Activated T-cell treated with anti-CD3 and anti-CD28 coated beads for 24 hours (primary cell): ENCODE data around the gene MAML3.
A peak's percentile ranks its signal among the peaks of the same experiment; 100 is the strongest.

Experiments
- DNase-seq: peaks from one replicate; pipeline ENCODE4 v3.0.0-alpha.2; 2020; ENCODE audit warnings: low read depth

MAML3 gene

DNA sequence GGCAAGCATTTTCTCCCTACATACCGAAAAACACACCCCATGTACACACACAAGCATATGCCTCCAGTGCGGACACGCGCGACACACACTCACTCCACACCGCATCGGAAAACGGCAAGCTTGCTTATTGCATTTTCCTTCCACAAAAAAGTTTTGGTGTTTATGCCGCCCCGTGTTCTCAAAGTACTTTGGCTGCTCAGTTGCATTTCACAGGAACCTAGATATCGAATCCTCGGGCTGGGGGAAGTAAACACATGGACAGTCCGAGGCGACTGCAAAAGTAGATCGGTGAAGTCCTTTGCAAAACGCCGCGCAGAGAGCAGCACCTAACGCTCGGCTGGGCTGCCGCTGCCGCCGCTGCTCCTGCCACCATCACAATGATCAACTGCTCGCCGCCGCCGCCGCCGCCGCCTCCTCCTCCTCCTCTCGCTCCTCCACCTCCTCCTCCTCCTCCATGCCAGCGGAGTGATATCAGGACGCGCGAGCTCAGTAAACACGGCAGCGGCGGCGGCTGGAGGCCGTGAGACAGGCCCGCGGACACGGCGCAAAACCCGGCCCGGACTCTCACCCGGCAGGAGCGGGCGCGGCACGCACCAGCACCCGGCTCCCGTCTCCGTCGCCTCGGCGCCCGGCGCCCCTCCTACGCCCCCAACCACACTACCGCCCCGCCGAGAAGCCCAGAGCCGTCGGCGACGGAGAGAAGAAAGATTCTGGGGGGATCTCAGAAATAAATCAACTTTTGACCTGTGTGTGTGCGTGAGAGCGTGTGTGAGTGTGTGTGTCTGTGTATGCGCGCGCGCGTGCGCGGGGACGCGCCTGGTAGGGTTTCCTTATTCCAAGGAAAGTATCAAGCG is at the start of gene MAML3:
TSS of gene MAML3 (minus strand) at position 467 of the 854 bp plus-strand sequence. CDS start 857 bp downstream, outside the sequence.
- peak; percentile 66 for DNase-seq

DNA sequence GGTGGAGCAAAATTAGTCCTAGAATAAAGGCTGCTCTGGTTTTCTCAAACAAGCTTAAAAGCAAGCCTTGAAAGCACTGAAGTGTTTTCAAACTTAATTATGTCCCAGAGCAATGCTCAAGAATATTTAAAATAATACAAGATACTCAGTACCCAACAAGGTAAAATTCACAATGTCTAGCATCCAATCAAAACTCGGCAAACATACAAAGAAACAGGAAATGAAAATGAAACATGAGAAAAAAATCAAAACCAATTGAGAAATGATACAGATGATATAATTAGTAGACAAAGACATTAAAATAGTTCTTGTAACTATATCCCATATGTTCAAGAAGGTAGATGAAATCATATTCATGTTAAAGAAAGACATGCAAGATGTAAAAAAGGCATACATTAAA is 45.0 kb upstream of the MAML3 start:
- no peak for DNase-seq

- no peak for DNase-seq
Observed at GRCh38 chr4:140195806-140196205, 41.8 kb upstream of the MAML3 start.

- no peak for DNase-seq
Observed at GRCh38 chr4:140189805-140190204, 35.8 kb upstream of the MAML3 start.

DNA sequence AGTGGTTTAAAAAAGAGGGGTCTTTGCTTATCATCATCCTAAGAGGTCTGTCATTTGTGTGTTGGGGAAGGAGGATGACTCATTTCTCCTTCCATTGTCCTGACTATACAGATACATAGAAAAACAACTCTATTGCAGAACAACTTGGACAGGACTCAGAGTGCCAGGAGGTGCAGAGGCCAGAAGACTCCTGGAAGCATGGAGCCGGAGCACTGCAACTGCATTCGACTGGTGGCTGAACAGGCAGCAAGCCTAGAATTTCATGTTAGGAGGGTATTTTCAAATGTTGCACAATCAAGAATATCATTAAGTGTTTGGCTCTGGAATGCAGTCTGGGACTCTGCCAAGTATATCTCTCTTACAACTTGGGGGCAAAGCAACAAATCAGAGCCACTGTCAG is 35.0 kb upstream of the MAML3 start:
- no peak for DNase-seq

DNA sequence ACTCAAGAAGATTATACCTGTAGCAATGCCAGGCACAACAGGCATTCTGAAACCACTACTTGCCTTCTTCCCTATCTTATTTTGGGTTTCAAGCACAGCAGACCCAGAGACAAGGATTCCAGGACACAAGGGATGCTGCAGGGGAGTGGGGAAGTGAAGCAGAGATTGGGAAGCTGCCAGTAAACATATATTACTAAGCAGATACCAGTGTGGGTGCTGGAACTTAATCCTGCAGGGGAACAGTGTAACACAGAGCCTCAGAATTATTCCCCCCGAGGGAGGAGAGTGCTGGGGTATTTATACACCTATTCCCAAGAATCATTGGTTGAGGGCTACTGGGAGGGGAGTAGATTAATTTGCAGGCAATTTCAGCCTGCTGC is 33.3 kb upstream of the MAML3 start:
- no peak for DNase-seq

GRCh38 chr4:140186651-140187315 is 32.8 kb upstream of the MAML3 start:
- DNase-seq: no peak

- no peak for DNase-seq
Observed at GRCh38 chr4:140186082-140186438, 32.1 kb upstream of the MAML3 start.

GRCh38 chr4:140185412-140186081 is 31.6 kb upstream of the MAML3 start:
- no peak for DNase-seq

GRCh38 chr4:140183270-140183669 is 29.3 kb upstream of the MAML3 start:
- DNase-seq: no peak

- DNase-seq: no peak
Observed at GRCh38 chr4:140180577-140180976, 26.6 kb upstream of the MAML3 start.

- no peak for DNase-seq
Observed at GRCh38 chr4:140176735-140177134, 22.8 kb upstream of the MAML3 start.

- no peak for DNase-seq
Observed at GRCh38 chr4:140174543-140174942, 20.6 kb upstream of the MAML3 start.

- no peak for DNase-seq
Observed at GRCh38 chr4:140172960-140173359, 19.0 kb upstream of the MAML3 start.

DNA sequence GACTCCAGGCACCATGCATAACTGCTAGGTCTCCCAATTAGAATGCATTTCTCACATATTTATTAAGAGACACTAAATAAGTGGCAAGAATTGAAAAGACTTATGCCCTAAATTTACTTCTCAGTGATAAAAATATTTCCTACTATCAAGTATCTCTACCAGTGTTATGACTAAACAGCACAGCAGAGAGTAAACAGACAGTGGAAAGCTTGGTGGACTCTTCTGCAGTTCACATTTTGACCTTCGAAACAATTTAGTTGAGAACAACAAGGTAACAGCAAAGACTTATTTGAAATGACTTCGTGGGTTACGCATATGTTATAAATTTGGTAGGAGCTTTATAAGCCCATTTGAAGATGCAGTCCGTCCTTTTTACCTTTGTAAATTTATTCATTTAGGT is 16.3 kb upstream of the MAML3 start:
- DNase-seq: no peak

DNA sequence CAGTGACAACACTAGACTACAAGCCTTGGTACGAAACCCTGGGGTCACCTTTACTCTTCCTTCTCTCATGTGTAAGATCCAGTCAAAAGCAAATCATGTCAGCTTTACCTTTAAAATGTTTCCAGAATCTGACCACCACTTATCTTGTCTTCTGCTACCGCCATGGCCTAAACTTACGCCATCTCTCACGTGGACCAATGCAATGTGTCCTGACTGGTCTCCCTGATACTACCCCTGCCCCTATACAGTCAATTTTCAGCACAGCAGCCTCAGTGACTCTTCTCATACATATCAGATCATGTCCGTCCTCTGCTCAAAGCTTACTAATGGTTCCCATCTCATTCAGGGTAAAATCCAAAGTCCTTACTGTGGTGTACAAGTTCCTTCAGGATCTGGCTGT is 15.0 kb upstream of the MAML3 start:
- DNase-seq: no peak

DNA sequence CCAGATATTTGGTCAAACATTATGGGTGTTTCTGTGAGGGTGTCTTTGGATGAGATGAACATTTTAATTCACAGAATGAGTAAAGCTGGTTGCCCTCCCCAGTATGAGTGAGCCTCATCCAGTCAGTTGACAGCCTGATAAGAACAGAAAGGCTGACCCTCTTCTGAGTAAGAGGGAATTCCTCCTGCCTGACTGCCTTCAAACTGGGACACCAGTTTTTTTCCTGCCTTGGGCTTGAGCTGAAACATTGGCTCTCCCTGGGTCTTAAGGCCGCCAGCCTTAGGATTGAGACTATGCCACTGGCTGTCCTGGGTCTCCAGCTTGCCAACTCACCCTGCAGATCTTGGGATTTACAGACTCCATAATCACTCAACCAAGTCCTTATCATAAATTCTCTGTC is 14.5 kb upstream of the MAML3 start:
- no peak for DNase-seq

GRCh38 chr4:140163029-140163810 is 9.2 kb upstream of the MAML3 start:
- no peak for DNase-seq

DNA sequence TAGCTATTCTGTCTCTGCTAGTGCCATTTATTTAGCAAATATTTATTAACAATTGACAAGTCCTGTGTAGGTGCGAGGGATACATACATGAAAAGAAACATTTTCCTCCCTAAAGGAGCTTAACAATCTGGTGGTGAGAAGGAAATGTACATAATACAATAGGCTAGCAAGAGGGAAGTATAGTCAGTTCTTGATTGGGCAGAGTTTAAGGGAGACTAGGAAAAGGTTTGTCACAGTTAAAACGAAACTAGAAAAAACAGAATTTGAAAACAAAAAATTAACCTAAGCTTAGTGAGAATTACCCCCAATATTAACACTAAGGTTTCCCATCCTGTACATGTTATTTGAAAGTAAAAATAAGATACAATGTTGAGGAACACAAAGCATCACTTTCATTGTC is 8.6 kb upstream of the MAML3 start:
- no peak for DNase-seq

DNA sequence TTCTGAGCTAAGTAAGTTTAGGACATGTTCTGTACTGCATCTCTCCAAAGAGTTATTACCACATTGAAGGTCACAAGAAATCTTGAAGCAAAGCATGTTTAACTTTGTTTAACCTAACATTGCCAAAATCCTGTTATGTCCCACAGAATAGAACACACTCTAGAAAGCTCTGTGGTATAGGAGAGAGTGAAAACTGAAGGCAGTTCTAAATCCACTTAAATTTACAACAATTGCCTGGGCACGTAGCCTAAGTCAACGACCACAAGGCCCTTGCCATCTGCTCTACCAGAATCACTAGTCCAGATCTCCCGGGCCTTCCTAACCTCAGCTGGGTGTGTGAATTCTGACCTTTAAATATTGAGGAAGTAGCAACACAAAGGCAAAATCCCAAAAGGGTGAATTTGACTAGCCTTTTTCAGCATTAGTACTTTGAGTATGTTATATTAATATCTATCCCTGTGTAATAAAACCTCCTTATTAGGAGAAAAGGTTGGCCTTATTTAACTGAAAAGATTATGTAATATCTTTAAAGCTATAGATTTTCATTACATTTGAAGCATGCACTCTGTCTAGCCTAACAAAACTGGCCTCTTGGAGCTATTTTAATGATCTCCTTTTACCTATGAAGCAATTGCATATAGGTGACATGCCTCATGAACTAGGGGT is 4.5 kb upstream of the MAML3 start:
- DNase-seq: no peak

GRCh38 chr4:140157341-140157740 is 3.4 kb upstream of the MAML3 start:
- no peak for DNase-seq
